Superior temporal gyrus (tissue), 1 donor: ENCODE results near the gene XNDC1N.
"Not testable (repeated sequence)": the region's sequence is repeated elsewhere in the genome, so short reads cannot be mapped to it uniquely, and the experiment has no call there.

Experiments used
- DNase-seq: peaks from one replicate; pipeline ENCODE4 v3.0.0-alpha.2; 2016; ENCODE audit errors: extremely low spot score

XNDC1N gene

GRCh38 chr11:71933141-71933933 is 4.9 kb upstream of the XNDC1N start:
- no peak for DNase-seq

GRCh38 chr11:71931245-71931602 is 2.8 kb upstream of the XNDC1N start:
- DNase-seq = no peak

DNA sequence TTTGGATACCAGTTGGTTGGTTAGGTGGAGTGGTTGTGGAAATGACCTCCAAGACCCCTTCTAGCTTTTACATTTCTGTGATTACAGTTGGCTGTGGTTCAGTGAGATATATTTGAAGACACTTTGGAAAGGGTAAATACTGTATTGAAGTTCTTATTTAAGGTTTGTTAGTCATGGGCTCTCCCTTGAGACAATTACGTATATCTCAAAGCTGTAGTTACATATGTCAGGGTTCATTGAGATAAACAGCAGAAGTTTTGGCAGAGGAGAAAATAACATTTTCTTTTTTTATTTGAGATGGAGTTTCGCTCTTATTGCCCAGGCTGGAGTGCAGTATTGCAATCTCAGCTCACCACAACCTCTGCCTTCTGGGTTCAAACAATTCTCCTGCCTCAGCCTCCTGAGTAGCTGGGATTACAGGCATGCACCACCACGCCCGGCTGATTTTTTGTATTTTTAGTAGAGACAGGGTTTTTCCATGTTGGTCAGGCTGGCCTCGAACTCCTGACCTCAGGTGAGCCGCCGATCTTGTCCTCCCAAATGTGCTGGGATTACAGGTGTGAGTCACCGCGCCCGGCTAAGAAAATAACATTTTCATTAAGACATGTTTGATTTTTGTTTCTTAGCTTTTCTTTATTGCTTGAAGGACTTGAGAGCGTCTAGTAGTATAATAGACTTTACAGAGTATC is 2.3 kb upstream of the XNDC1N start:
- DNase-seq = no peak

DNA sequence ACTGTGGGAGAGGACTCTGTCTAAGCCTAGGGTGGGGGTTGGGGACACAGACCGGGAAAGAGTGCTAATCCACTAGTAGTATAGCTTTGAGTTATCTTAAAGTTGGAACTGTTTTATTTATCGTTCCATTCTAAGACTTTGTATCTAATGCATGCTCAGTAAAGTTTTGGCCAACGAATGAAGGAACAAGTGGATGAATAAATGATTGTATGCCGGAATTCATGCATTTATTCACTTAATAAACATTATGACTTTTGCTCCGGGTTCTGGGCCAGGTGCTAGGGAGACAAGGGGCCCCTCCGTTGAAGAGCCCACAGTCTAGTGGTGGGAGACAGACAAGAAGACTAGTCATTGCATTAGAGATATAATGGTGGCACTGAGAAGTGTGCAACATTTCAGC is 1.1 kb upstream of the XNDC1N start:
- no peak for DNase-seq

GRCh38 chr11:71928737-71929443 is 496 bp upstream of the XNDC1N start, which contains the start of gene RNF121:
Gene RNF121 (plus strand): TSS chr11:71929046. CDS start chr11:71929062, 16 bp downstream.
- peak; percentile 98 for DNase-seq

DNA sequence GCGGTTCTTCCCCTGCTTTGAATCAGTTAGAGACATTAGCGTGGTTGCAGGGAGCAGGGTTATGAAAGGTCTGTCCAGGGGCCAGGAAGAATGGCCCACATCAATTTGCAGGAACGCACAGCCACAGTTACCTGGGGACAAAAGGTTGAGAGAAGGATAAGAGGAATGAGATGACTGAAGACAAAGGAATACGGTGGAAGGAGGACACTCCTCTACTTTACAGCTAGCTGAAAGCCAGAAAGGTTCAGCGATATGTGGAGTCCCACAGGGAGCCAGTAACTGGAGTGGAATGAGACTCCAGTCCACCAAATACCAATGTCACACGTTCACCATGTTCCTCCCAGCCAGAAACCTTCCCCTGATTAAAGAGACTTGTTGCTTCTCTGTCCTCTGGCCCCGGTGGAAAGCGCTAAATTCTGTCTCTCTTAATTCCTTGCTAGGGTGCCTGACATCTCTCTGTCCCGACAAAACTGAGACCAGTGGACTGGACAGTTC is 10.7 kb downstream of the XNDC1N start:
- no peak for DNase-seq

DNA sequence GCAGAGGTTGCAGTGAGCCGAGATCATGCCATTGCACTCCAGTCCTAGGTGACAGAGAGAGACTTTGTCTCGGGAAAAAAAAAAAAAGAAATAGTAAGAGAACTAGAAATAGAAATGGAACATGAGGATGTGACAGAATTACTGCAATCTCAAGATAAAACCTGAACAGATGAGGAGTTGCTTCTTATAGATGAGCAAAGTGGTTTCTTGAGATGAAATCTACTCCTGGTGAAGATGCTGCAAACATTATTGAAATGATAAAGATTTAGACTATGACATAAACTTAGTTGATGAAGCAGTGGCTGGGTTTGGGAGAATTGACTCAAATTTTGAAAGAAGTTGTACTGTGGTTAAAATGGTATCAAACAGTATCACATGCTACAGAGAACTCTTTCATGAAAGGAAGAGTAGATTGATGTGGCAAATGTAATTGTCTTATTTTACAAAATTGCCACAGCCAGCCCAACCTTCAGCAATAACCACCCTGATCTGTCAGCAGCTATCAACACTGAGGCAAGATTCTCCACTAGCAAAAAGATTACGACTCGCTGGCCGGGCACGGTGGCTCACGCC is 13.7 kb downstream of the XNDC1N start:
- no peak for DNase-seq

DNA sequence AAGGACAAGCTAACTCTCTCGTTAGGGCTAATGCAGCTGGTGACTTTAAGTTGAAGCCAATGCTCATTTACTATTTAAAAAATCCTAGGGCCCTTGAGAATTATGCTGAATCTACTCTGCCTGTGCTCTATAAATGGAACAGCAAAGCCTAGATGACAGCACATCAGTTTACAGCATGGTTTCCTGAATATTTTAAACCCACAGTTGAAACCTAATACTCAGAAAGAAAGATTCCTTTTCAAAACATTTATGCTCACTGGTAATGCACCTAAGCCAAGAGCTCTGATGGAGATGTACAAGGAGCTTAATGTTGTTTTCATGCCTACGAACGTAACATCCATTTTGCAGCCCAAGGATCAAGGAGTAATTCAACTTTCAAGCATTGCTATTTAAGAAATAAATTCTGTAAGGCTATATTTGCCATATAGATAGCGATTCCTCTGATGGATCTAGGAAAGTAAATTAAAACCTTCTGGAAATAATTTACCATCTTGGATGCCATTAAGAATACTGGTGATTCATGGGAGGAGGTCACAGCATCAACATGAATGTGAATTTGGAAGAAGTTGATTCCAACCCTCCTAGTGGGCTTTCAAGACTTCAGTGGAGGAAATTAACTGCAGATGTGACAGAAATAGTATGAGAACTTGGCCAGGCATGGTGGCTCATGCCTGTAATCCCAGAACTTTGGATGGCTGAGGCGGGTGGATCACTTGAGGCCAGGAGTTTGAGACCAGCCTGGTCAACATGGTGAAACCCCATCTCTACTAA is 14.5 kb downstream of the XNDC1N start:
- DNase-seq = no peak

DNA sequence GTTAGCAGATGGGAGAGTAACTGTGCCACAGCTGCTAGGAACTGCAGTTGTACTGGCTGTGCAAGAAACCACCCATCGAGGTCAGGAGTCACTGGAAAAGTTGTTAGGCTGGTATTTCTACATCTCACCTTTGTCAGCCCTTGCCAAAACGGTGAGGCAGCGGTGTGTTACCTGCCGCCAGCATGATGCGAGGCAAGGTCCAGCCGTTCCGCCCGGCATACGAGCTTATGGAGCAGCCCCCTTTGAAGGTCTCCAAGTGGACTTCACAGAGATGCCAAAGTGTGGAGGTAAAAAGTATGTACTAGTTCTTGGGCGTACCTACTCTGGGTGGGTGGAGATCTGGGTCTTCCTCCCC is 16.4 kb downstream of the XNDC1N start:
- not testable (repeated sequence) for DNase-seq

DNA sequence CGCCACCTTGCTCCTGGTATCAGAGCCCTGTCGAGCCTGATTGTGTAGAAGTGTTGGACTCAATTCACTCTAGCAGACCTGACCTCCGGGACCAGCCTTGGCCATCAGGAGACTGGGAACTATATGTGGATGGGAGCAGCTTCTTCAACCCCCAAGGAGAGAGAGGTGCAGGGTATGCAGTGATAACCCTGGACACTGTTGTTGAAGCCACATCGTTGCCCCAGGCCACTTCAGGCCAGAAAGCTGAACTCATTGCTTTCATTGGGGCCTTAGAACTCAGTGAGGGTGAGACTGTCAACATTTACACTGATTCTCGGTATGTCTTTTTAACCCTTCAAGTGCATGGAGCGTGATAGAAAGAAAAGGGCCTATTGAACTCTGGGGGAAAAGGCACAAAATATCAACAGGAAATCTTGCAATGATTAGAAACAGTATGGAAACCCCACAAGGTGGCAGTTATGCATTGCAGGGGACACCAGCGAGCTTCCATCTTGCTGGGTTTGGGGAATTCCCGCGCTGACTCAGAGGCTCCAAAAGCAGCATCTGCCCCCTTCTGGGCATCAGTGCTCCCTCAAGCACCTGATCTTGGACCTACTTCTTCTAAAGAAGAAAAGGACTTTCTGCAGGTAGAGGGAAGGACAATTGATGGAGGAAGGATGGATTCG is 16.9 kb downstream of the XNDC1N start:
- not testable (repeated sequence) for DNase-seq

- DNase-seq = not testable (repeated sequence)
Observed at GRCh38 chr11:71910775-71911174, 17.6 kb downstream of the XNDC1N start.

DNA sequence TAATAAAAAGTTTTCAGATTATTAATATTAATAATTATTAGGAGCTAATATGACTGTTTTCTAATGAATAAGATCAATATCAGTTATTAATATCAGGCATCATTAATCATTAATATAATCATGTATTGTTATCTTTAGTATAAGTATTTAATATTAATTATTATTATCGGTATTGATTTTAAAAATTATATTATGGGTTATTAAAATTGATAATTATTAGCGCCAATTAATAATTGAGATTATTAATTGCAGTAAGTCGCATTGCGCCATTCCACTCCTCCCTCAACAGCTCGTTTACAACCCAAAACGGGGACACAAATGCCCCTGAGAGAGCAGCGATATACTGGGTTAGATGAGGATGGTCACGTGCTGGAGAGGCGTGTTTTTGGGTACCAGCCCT is 20.2 kb downstream of the XNDC1N start:
- no peak for DNase-seq

DNA sequence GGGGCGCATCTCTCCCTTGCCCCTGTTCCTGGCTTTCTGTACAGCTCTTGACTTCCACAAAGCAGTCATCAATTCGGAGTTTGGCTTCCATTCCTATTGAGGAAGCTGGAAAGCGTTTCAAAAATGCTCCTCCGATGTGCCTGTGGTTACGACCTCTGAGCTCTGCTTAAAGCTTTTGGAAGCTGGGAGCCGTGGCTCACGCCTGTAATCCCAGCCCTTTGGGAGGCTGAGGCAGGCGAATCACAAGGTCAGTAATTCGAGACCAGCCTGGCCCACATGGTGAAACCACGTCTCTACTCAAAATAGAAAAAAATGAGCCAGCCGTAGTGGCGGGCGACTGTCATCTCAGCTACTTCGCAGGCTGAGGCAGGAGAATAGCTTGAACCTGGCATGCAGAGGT is 27.3 kb downstream of the XNDC1N start:
- DNase-seq = not testable (repeated sequence)

- DNase-seq = no peak
Observed at GRCh38 chr11:71895961-71896360, 32.4 kb downstream of the XNDC1N start.

GRCh38 chr11:71889181-71889872 is 39.1 kb downstream of the XNDC1N start:
- DNase-seq = not testable (repeated sequence)

DNA sequence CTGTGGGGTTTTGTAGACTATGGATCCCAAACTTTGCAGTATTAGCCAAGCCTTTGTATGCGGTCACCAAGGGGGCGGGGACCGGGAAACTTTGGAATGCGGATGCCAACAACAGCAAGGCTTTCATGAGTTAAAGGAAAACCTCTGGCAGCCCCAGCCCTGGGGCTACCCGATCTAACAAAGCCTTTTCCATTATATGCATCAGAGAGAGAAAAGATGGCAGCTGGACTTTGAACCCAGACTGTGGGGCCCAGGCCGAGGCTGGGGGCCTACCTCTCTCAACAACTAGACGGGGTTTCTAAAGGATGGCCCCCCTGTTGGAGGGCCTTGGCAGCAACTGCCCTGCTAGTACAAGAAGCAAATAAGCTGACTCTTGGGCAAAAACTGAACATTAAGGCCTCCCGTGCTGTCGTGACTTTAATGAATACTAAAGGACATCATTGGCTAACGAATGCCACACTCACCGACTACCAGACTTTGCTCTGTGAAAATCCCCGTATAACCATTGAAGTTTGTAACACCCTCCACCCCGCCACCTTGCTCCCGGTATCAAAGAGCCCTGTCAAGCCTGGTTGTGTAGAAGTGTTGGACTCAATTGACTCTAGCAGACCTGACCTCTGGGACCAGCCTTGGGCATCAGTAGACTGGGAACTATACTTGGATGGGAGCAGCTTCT is 39.9 kb downstream of the XNDC1N start:
- DNase-seq = not testable (repeated sequence)

GRCh38 chr11:71885806-71886205 is 42.6 kb downstream of the XNDC1N start:
- DNase-seq = not testable (repeated sequence)
